ENCODE results near the gene CMIP. TPM values are rescaled to one million over a fixed set of nuclear protein-coding genes. Genes with fewer than 3 reads are reported as not detected.
A peak's percentile ranks its signal among the peaks of the same experiment; 100 is the strongest.

Gene CMIP
- total and polyA plus RNA-seq, 10 of the 15 experiments (the other 5 are each of a cell fraction or from before 2014, with no cell fraction given), result 1.2 to 43.2 (median 4.4) TPM

DNA sequence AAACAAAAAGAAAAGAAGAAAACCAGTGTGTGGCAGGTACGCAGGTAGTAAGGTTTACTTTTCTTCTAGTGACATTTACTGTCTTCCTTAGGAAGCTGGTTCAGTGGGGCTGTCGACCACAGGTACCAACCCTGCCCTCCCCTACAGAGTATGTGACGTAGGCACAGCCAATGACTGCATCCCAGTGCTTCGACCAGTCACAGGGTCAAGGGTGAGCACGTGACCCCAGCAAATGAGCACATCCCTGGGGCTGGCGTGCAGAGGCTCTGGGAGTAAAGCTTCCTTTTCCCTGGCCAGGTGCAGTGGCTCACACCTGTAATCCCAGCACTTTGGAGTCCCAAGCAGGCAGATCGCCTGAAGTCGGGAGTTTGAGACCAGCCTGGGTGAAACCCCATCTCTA is 295.6 kb downstream of the CMIP start:
- ATAC-seq, result peak; percentile 87
- Histone ChIP-seq H2AFZ (ENCODE audit: control insufficient read depth, low read depth, low read length) (peak overlapping the region; percentile 45), H3K4me1 (ENCODE audit: control insufficient read depth, insufficient read depth, low read length) (peaks cover 29% of the 10 kb centered on the region), H4K20me1 (ENCODE audit: control insufficient read depth, insufficient read depth) (no peaks in the 10 kb centered on the region), H3K27ac (ENCODE audit: control insufficient read depth, insufficient read depth) (peak overlapping the region; percentile 78), H3K9me3 (replicated peaks; ENCODE audit: control insufficient read depth, insufficient read depth, low read length) (no peaks in the 10 kb centered on the region), H3K36me3 (ENCODE audit: control insufficient read depth in 2 of 2, insufficient read depth in 2 of 2, low read length in 1 of 2) (no peaks in the 10 kb centered on the region), H3K79me2 (ENCODE audit: control insufficient read depth, insufficient read depth, low read length) (peaks cover 7% of the 10 kb centered on the region), H3K27me3 (replicated peaks in 1 of 2; ENCODE audit: control insufficient read depth in 2 of 2, insufficient read depth in 2 of 2, low read length in 1 of 2) (no peaks in the 10 kb centered on the region), H3K9ac (ENCODE audit: control insufficient read depth, insufficient read depth, low read length) (peak overlapping the region; percentile 51), H3K4me3 (peak overlapping the region; percentile 60; the same call in 1 of the 2 replicates), H3K4me2 (ENCODE audit: control insufficient read depth, insufficient read depth) (peak overlapping the region; percentile 96)
- in situ Hi-C loops (cut with MboI), result no loop called here
- RAD21 ChIA-PET (ENCODE audit: unreplicated experiment), result interaction anchor here (0.7 to 4.6 kb wide), 27 partner anchors 9 to 291 kb away, joined by 3 to 47 read pairs (median 4); partner anchors contain the start of gene PLCG2
- BruUV-seq (replicated peaks), result no TSS peak
- CTCF ChIA-PET, result interaction anchor here (0.6 to 7.3 kb wide), 19 partner anchors 10 to 1342 kb away, joined by 3 to 73 read pairs (median 3); no protein-coding TSS in a partner anchor
- SMC1A ChIA-PET (ENCODE audit: uncharacterized antibody, unreplicated experiment), result interaction anchor here (0.6 to 5.1 kb wide), 24 partner anchors 11 to 371 kb away, joined by 3 to 48 read pairs (median 7); partner anchors contain the start of gene PLCG2
- POLR2A ChIA-PET, result interaction anchor here (0.6 to 2.0 kb wide), 13 partner anchors 10 to 134 kb away, joined by 3 to 9 read pairs (median 4); partner anchors contain the start of gene PLCG2
- WGBS (ENCODE audit: insufficient coverage, insufficient replicate concordance, low lambda C conversion rate, missing lambda C conversion rate), result 1% methylated on average over 8 of the region's 8 CpGs
- peak; percentile 92 for FAIRE-seq
- peak; percentile 68 for DNase-seq (ENCODE audit: low read depth, low spot score)
- intact Hi-C loops (cut with micrococcal nuclease; ENCODE audit: unreplicated experiment), result no loop called here
- TF ChIP-seq BRCA1 (IDR thresholded peaks at IDR 0.05; ENCODE audit: low read depth, low read length) (no peak), RB1 (IDR thresholded peaks at IDR 0.05; ENCODE audit: borderline replicate concordance) (no peak), GATAD2B (conservative IDR thresholded peaks at IDR 0.05; ENCODE audit: low read depth) (no peak), IKZF1 (conservative IDR thresholded peaks at IDR 0.05) (0 out of 2 replicates have a peak, but pooled peaks have one; percentile 2), ASH2L (IDR thresholded peaks at IDR 0.05; ENCODE audit: borderline replicate concordance, low read depth) (no peak), CREB1 (IDR thresholded peaks at IDR 0.05; ENCODE audit: low read depth) (peak; percentile 87), SUZ12 (IDR thresholded peaks at IDR 0.05; ENCODE audit: unreplicated experiment) (no peak), NRF1 (conservative IDR thresholded peaks at IDR 0.05; ENCODE audit: low read depth, low read length) (no peak), POLR2AphosphoS2 (IDR thresholded peaks at IDR 0.05; ENCODE audit: low read depth, low read length) (no peak), ZSCAN29 (IDR thresholded peaks at IDR 0.05) (no peak), STAT3 (IDR thresholded peaks at IDR 0.05; ENCODE audit: low read depth, low read length) (no peak), FOS (IDR thresholded peaks at IDR 0.05; ENCODE audit: borderline replicate concordance, extremely low read depth, insufficient read length) (no peak), MYC (IDR thresholded peaks at IDR 0.05; ENCODE audit: insufficient read depth, insufficient read length, insufficient replicate concordance, low read length, severe bottlenecking) (no peak)
- TF ChIP-seq, protein P1, sequence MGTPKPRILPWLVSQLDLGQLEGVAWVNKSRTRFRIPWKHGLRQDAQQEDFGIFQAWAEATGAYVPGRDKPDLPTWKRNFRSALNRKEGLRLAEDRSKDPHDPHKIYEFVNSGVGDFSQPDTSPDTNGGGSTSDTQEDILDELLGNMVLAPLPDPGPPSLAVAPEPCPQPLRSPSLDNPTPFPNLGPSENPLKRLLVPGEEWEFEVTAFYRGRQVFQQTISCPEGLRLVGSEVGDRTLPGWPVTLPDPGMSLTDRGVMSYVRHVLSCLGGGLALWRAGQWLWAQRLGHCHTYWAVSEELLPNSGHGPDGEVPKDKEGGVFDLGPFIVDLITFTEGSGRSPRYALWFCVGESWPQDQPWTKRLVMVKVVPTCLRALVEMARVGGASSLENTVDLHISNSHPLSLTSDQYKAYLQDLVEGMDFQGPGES (IDR thresholded peaks at IDR 0.05), result no peak
- TF ChIP-seq, protein P2, sequence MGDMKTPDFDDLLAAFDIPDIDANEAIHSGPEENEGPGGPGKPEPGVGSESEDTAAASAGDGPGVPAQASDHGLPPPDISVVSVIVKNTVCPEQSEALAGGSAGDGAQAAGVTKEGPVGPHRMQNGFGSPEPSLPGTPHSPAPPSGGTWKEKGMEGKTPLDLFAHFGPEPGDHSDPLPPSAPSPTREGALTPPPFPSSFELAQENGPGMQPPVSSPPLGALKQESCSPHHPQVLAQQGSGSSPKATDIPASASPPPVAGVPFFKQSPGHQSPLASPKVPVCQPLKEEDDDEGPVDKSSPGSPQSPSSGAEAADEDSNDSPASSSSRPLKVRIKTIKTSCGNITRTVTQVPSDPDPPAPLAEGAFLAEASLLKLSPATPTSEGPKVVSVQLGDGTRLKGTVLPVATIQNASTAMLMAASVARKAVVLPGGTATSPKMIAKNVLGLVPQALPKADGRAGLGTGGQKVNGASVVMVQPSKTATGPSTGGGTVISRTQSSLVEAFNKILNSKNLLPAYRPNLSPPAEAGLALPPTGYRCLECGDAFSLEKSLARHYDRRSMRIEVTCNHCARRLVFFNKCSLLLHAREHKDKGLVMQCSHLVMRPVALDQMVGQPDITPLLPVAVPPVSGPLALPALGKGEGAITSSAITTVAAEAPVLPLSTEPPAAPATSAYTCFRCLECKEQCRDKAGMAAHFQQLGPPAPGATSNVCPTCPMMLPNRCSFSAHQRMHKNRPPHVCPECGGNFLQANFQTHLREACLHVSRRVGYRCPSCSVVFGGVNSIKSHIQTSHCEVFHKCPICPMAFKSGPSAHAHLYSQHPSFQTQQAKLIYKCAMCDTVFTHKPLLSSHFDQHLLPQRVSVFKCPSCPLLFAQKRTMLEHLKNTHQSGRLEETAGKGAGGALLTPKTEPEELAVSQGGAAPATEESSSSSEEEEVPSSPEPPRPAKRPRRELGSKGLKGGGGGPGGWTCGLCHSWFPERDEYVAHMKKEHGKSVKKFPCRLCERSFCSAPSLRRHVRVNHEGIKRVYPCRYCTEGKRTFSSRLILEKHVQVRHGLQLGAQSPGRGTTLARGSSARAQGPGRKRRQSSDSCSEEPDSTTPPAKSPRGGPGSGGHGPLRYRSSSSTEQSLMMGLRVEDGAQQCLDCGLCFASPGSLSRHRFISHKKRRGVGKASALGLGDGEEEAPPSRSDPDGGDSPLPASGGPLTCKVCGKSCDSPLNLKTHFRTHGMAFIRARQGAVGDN (IDR thresholded peaks at IDR 0.05), result peak; percentile 31; the same call in 1 of the 2 replicates
- TF ChIP-seq, protein P3, sequence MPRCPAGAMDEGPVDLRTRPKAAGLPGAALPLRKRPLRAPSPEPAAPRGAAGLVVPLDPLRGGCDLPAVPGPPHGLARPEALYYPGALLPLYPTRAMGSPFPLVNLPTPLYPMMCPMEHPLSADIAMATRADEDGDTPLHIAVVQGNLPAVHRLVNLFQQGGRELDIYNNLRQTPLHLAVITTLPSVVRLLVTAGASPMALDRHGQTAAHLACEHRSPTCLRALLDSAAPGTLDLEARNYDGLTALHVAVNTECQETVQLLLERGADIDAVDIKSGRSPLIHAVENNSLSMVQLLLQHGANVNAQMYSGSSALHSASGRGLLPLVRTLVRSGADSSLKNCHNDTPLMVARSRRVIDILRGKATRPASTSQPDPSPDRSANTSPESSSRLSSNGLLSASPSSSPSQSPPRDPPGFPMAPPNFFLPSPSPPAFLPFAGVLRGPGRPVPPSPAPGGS (IDR thresholded peaks at IDR 0.05; ENCODE audit: borderline replicate concordance, insufficient read depth, low read depth, low read length, poor library complexity, severe bottlenecking), result no peak

All from GM12878 (cell line).